ENCODE measurements around the gene ZBTB44.

The ZBTB44 gene

GRCh38 chr11:130209954-130210854 lies 104.5 kb downstream of the ZBTB44 start:
- H3K4me3 ChIP-seq (ENCODE audit: low read depth, low read length), result no peak overlapping the region
- TF ChIP-seq CTCF (conservative IDR thresholded peaks at IDR 0.05; ENCODE audit: low read depth, low read length), result no peak
- no peak for DNase-seq (ENCODE audit: low read depth)

- no peak for DNase-seq (ENCODE audit: low read depth)
- no peak for TF ChIP-seq CTCF (conservative IDR thresholded peaks at IDR 0.05; ENCODE audit: low read depth, low read length)
These were observed 105.4 kb downstream of the ZBTB44 start for GRCh38 chr11:130209128-130209932.

GRCh38 chr11:130208241-130209127 lies 106.2 kb downstream of the ZBTB44 start:
- TF ChIP-seq CTCF (conservative IDR thresholded peaks at IDR 0.05; ENCODE audit: low read depth, low read length), result no peak
- no peak for DNase-seq (ENCODE audit: low read depth)
- no peak overlapping the region for H3K4me3 ChIP-seq (ENCODE audit: low read depth, low read length)

More at GRCh38 chr11:130209128-130209932, 105.4 kb downstream of the ZBTB44 start:
- H3K4me3 ChIP-seq (ENCODE audit: low read depth, low read length), result no peak overlapping the region

GRCh38 chr11:130206141-130206540 lies 108.6 kb downstream of the ZBTB44 start:
- TF ChIP-seq CTCF (conservative IDR thresholded peaks at IDR 0.05; ENCODE audit: low read depth, low read length), result no peak
- no peak overlapping the region for H3K4me3 ChIP-seq (ENCODE audit: low read depth, low read length)
- DNase-seq (ENCODE audit: low read depth), result no peak

GRCh38 chr11:130204703-130205095 lies 110.0 kb downstream of the ZBTB44 start:
- no peak for DNase-seq (ENCODE audit: low read depth)
- TF ChIP-seq CTCF (conservative IDR thresholded peaks at IDR 0.05; ENCODE audit: low read depth, low read length), result no peak
- no peak overlapping the region for H3K4me3 ChIP-seq (ENCODE audit: low read depth, low read length)
